ENCODE data around the gene STAT6. TPM values are rescaled to one million over a fixed set of nuclear protein-coding genes. Genes with fewer than 3 reads are reported as not detected.
A peak's percentile ranks its signal among the peaks of the same experiment; 100 is the strongest.
"Not testable (repeated sequence)": the region's sequence is repeated elsewhere in the genome, so short reads cannot be mapped to it uniquely, and the experiment has no call there.

The STAT6 gene
- total RNA-seq, 1 experiment from 2014 or later = 64.9 TPM

GRCh38 chr12:57091638-57092528, 19.3 kb downstream of the STAT6 start:
- peak; percentile 42 for DNase-seq (ENCODE audit: low spot score)
- in situ Hi-C loops (cut with HindIII; ENCODE audit: low sequenced_read_pairs) = no loop called here

- DNase-seq (ENCODE audit: low spot score) = peak; percentile 61
- in situ Hi-C loops (cut with HindIII; ENCODE audit: low sequenced_read_pairs) = no loop called here
Observed at GRCh38 chr12:57090924-57091637, 20.1 kb downstream of the STAT6 start.

DNA sequence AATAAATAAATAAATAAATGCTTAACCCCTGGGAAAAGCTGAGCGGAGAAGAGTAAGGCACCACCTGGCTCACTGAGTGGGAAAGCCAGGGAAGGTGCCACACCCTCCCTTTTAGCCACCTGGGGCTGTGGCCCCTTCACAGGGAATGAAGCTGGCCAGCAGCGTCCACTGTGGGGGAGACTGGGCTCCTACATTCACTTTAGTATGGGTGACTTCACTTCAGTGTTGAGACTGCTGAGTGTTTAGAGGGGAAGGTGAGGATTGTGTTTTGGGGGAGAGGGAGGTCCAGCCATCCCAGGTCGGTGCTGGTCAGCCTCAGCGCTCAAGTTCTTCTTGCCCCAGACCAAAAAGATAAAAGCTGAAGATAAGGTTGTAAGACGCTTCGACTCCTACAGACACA, 20.7 kb downstream of the STAT6 start:
- DNase-seq (ENCODE audit: low spot score) = no peak
- in situ Hi-C loops (cut with HindIII; ENCODE audit: low sequenced_read_pairs) = no loop called here

DNA sequence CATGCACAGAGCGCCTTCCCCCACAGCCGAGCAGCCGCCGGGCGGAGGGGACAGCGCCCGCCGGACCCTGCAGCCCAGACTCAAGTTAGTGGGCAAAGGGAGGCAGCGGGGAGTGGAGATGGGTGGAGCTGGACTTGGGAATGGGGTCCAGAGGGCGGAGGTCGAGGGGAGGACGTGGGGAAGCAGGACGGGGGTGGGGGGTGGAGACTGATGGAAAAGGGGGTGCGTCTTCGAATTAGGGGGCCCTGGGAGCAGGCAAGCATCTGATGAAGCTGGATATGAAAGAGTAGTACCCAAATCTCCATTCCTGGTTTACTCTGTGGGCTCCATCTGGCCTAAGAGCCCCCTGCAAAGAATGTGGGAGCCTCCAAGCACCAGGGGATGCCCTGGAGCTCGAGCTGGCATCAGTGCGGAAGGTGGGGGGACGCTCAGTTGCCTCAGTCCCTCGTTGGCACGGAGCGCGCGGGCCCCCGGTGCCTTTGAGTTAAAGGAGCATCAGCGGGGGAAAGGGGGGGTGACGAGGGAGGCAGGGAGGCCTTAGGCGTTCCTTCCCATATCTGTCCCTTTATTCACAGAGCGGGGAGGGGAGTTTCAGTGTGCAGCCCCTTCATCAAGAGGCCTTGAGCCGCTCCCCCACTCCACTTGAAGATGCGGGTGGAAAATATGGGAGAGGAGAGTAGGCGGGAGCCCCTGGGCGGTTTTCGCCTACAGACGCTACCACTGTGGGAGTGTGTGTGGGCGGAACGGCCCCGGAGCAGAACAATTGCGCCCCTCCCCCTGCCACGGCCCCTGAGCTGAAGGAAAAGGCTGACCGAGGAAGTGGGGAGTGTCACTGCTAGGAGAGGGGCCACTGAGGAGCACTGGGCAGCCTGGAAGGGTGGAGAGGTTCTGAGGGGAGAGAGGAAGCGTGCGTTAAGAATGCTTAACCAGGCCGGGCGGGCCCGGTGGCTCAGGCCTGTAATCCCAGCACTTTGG, 21.6 kb downstream of the STAT6 start:
- in situ Hi-C loops (cut with HindIII; ENCODE audit: low sequenced_read_pairs) = no loop called here
- DNase-seq (ENCODE audit: low spot score) = peak; percentile 68

- in situ Hi-C loops (cut with HindIII; ENCODE audit: low sequenced_read_pairs) = no loop called here
- peak; percentile 96 for DNase-seq (ENCODE audit: low spot score)
Observed at GRCh38 chr12:57088354-57089270, 22.6 kb downstream of the STAT6 start, which contains the start of gene NAB2. TSS of gene NAB2 (plus strand) at chr12:57089114. CDS start at chr12:57089272, 158 bp downstream.

GRCh38 chr12:57087691-57088353, 23.3 kb downstream of the STAT6 start:
- in situ Hi-C loops (cut with HindIII; ENCODE audit: low sequenced_read_pairs) = no loop called here
- DNase-seq (ENCODE audit: low spot score) = peak; percentile 75

- in situ Hi-C loops (cut with HindIII; ENCODE audit: low sequenced_read_pairs) = no loop called here
- DNase-seq (ENCODE audit: low spot score) = peak; percentile 62
Observed at GRCh38 chr12:57087010-57087690, 24.0 kb downstream of the STAT6 start.

DNA sequence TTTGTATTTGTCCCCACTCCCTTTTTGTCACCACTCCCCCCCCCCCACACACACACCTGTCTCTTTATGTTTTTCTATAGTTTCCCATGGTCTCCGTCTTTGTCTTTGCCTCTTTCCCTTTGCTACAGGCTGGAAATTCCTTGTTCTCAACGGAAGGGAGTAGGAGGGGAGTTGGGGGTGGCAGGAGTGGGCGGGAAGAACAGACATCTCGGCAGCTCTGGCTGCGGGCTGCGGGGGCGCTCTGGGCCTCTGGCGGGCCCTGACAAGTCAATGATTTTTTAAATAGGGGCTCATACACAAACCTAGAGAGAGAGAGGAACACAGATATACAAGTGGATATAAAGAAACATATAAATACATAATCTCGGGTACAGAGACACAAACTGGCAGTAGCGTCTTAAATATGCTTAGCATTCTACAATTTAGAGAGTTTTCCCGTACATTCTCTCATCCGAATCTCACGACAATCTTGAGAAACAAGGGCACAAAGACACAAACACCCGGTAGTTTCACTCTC, 24.6 kb downstream of the STAT6 start:
- DNase-seq (ENCODE audit: low spot score) = peak; percentile 82
- in situ Hi-C loops (cut with HindIII; ENCODE audit: low sequenced_read_pairs) = no loop called here

- DNase-seq (ENCODE audit: low spot score) = peak; percentile 68
- in situ Hi-C loops (cut with HindIII; ENCODE audit: low sequenced_read_pairs) = no loop called here
Observed at GRCh38 chr12:57085999-57086492, 25.1 kb downstream of the STAT6 start.

GRCh38 chr12:57080855-57081254, 30.3 kb downstream of the STAT6 start:
- in situ Hi-C loops (cut with HindIII; ENCODE audit: low sequenced_read_pairs) = no loop called here
- no peak for DNase-seq (ENCODE audit: low spot score)

DNA sequence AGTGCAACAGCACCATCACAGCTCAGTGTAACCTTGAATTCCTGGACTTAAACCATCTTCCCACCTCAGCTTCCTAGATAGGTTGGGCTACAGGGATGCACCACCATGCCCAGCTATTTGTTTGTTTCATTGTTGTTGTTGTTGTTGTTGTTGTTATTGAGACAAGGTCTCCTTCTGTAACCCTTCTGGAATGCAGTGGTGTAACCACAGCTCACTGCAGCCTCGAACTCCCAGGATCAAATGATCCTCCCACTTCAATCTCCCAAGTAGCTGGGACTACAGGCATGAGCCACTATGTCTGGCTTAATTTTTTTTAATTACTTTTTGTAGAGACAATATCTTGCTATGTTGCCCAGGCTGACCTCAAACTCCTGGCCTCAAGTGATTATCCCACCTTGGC, 31.3 kb downstream of the STAT6 start:
- in situ Hi-C loops (cut with HindIII; ENCODE audit: low sequenced_read_pairs) = no loop called here
- no peak for DNase-seq (ENCODE audit: low spot score)

DNA sequence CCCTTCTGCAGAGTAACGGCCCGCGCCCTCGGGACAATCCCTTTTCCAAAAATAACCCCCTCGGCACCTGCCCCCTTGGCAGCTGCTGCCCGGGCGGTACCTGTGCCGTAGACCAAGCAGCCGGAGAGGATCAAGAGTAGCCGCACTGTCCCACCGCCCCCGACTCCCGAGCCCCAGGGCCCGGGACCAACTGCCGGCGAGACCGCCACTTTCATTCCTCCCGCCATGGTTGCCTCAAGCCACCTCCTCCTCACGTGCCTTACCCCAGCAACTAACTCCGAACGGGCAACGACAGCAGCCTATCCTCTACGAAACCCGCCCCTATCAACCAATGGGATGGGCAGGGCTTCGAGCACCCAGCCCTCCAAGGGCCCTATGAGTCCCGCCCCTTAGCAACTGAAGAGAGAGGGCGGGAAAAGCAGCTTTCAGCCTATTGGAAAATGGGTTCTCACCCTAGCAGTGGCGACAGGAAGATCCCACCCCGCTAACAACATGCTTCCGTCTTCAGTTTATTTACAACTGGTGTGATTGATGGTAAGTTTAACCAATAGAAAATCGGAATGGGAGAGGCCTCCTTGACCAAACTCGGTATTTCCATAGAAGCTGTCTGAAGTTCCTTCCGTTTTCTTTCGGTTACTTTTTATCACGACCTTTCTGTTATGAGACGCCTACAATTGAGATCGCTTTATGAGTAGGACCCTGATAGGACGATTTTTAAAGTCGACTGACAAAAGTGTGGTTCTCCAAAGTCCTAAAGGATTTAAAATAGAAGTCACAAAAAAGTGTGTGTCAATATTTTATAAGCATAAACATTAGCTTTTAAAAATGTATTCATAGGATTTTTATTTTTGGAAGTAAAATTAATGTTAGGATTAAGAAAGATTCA, 32.4 kb downstream of the STAT6 start, which contains the start of gene NEMP1:
Gene NEMP1, minus strand, starts transcription at position 273 of the 886 bp plus-strand sequence. Its CDS starts 46 bp downstream, at position 227.
- in situ Hi-C loops (cut with HindIII; ENCODE audit: low sequenced_read_pairs) = no loop called here
- peak; percentile 100 for DNase-seq (ENCODE audit: low spot score)

DNA sequence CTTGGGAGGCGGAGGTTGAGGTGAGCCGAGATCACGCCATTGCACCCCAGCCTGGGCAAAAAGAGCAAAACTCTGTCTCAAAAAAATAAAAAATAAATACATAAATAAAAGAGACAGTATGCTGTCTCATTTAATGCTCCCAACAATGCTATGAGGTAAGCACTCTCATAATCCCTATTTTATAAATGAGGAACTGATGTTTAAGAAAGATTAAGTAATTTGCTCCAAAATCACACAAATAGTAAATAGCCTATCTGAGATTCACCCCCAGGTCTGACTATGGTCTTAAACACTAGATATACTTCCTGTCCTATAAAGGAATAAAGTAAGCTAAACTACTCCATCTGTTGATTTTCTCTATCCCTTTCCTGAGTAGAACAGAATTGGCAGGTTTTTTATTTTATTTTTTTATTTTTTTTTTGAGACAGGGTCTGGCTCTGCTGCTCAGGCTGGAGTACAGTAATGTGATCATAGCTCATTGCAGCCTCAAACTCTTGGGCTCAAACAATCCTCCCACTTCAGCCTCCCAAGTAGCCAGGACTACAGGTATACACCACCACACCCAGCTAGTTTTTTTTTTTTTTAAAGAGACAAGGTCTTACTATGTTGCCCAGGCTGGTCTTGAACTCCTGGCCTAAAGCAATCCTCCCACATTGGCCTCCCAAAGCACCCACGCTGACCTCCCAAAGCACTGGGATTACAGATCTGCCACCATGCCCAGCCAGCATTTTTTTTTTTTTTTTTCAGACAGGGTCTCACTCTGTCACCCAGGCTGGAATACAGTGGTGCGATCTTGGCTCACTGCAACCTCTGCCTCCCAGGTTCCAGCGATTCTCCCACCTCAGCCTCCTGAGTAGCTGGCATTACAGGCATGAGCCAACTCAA, 37.4 kb downstream of the STAT6 start:
- DNase-seq (ENCODE audit: low spot score); in situ Hi-C loops (cut with HindIII; ENCODE audit: low sequenced_read_pairs): not testable (repeated sequence)

- in situ Hi-C loops (cut with HindIII; ENCODE audit: low sequenced_read_pairs) = no loop called here
- no peak for DNase-seq (ENCODE audit: low spot score)
Observed at GRCh38 chr12:57072661-57073060, 38.5 kb downstream of the STAT6 start.

DNA sequence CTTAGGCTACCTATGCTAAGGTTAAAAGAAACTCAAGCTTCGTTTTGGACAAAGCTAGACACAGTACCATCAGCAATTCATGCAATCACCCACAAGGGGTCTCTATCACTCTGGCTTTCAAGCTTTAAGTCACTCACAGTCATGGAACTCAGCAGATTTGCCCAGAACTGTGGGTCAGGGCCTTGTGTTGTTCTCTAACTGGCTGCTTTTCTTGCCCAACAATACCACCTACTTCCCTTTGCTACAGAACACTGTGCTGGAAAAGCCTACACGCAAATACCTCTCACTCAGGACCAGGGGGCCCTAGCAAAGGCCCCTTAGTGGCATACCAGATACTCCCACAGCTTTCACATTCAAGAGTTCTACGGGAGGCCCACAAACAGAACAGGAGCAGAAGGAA, 41.6 kb downstream of the STAT6 start:
- in situ Hi-C loops (cut with HindIII; ENCODE audit: low sequenced_read_pairs) = no loop called here
- DNase-seq (ENCODE audit: low spot score) = peak; percentile 83
